Gastrocnemius medialis (tissue), 4 donors: ENCODE data around the gene GSK3B.

ENCODE experiments used
- CTCF ChIP-seq, 5 experiments: fragments of 450-650 bp in 3 of 5; fragments of 200-600 bp in 2 of 5; sonication (generic) in 2 of 5; IDR thresholded peaks in 4 of 5; conservative IDR thresholded peaks in 1 of 5; 1 replicate in 4 of 5; 2 replicates in 1 of 5; pipeline ENCODE4 v1.5.1; 2016 to 2019; ENCODE audit warnings: antibody characterized with exemption in 5 of 5, mild to moderate bottlenecking in 3 of 5, moderate library complexity in 3 of 5
- POLR2A ChIP-seq, 2 donors: fragments of 450-650 bp; IDR thresholded peaks; one replicate each; pipeline ENCODE4 v1.6.1; 2017; ENCODE audit warnings: antibody characterized with exemption in 2 of 2, mild to moderate bottlenecking in 2 of 2, moderate library complexity in 2 of 2

DNA sequence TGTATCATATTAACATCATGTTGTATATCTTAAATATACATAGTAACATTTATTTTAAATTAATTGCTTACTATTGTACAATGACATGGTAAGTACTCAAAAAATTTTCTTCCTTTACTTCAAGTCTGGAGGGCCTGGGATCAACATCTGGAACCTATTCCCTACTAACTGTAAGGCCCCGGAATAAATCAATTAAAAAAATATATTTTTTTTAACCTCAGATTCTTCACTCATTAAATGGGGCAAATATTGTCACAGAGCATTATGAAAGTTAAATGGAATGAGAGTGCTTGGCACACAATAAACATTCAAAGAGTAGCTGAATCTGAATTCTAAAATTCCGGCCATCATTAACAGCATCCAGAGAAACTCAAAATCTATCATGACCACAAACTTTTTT is 16.5 kb downstream of the GSK3B start:
- TF ChIP-seq POLR2A (IDR thresholded peaks at IDR 0.05) (no peak), CTCF (IDR thresholded peaks at IDR 0.05 in 4 of 5, conservative IDR thresholded peaks at IDR 0.05 in 1 of 5) (no peak)
